GM18526 (cell line): ENCODE data around the gene ZNF524.

Source experiments
- POLR2A ChIP-seq: IDR thresholded peaks from 3 replicates; pipeline ENCODE4 v1.6.1; 2011; ENCODE audit not compliant: insufficient read length; ENCODE audit errors: extremely low read depth

The ZNF524 gene

DNA sequence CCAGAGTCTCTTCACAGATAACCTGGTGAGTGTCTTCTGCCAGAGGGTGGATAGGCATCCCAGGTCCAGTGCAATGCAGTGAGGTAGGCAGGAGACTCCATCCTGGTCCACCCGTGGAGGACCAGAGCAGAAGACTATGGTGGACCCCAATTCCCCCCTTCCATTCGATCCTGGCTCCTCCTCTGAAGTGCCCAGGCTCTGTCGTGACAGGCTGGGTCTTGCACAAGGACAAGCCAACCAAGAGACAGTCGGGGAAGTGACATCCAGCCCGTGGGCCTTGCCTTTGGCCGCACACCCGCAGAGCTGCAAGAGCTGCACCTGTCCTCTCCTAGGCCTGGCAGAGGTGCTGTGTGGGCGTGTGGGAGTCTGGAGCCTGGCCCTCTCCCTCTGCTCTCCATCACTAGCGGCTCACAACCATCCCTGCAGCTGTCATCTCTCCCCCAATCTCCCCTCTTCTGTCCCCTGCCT, 21.2 kb downstream of the ZNF524 start:
- no peak for TF ChIP-seq POLR2A

DNA sequence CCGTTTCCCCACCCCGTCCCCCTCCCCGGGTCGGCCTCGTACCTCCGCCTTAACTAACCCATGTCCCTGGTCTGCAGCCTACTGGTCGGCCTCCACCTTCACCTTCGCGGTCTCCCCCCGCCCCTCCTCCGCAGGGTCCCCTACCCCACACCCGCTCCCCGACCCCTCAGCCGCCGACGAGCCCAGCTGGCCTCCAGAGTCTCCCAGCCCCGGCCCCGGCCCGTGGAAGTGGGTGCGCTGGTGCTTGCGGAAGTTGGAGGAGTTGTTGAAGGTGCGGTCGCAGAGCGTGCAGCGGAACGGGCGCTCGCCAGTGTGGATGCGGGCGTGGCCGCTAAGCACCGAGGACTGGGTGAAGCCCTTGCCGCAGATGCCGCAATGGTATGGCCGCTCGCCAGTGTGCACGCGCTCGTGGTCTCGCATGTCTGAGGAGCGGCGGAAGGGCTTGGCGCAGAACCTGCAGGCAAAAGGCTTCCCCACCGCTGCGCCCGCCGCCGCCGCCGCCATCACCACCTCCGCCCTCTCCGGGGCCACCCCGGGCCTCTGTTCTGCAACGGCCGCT, 21.7 kb downstream of the ZNF524 start:
- no peak for TF ChIP-seq POLR2A

DNA sequence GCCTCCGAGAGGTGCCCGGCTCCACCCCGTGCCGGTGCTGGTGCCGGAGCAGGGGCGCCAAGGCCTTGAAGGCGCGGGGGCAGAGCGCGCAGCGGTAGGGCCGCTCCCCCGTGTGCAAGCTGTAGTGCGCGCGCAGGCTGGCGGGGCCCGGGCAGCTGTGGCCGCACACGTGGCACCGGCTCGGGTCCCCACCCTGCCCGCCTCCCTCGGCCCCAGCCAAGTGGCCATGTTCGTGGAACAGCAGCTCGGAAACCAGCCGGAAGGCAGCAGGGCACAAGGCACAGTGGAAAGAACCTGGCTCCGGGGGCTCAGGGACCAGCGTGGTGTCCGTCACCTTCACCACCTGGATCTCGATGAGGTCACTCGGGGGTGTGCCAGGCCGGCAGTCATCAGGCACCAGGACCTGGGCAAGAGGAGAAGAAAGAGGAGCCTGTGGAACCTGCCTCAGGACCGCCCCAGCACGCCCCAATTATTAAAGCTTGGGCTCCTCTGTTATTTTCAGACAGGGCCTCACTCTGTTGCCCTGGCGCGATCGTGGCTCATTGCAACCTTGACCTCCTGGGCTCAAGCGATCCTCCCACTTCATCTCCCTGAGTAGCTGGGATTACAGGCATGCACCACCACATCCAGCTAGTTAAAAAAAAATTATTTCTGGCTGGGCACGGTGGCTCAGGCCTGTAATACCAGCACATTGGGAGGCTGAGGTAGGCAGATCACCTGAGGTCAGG, 22.3 kb downstream of the ZNF524 start:
- no peak for TF ChIP-seq POLR2A

DNA sequence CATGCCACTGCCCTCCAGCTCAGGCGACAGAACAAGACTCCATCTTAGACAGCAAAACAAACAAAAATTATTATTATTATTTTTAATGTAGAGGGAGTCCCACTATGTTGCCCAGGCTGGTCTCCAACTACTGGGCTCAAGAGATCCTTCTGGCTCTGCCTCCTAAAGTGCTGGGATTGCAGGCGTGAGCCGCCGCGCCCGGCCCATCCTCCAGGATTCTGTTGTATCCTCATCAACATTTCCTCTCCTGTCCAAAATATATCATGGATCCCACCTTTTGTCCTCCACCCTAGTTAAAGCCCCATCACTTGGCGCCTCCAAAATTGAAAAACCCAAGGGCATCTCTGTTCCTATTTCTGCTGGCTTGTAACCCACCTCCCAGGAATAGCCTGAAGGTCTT, 23.0 kb downstream of the ZNF524 start:
- TF ChIP-seq POLR2A: no peak

DNA sequence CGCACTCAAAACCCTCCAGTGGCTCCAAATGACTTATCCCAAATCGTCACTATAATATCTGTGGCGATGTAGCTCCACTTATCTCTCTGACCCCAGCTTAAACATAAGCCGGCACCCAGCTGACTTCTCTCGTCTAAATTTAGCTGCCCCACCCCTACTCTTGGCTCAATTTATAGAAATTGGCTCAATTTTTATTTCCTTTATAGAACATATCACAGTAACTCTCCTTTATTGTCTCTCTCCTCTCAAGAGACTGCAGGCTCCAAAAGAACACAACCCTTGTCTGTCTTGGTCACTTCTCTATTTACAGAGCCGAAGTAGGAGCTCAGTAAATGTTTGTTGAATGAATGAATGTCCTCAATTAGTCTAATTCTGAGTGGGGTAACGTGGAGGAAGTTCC, 23.5 kb downstream of the ZNF524 start:
- TF ChIP-seq POLR2A: no peak

DNA sequence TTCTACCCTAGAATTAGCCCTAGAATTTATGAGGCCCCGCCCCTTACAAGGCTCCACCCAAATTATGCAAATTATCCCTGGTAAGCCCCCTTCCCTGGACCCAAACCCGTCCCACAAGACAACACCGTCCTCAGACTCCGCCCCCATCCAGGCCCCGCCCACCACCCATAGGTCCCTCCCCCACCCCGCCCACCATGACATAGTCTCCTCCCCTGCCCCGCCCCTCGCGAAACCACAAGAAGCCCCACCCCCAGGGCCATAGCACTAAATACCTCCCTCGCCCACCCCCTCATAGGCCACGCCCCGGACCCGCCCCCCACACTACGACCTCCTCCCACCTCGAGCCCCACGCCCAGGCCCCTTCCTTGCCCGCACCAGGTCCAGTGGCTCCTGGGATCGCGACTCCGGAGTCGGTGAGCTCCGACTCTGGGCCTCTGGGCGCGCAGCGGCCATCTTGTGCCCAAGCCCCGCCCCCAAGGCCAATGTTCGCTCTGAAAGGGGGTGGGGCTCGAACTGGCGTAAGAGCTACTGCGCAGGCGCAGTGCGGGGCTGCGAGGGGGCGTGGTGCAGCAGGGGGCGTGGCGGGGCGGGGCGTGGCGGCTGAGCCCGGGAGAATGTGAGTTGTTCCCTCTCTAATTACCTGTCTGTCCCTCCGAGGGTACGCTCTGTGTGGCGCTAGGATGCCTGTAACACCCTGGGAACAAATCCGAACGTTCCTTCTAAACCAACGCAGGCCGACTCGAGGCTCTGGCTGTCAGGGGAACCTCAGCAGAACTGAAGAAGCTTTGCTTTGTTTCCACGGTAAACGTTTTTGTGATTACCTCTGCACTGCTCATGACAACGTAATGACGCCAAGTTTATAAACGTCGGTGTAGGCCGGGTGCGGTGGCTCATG, 24.3 kb downstream of the ZNF524 start, which contains the start of gene ZNF784:
ZNF784 (minus strand) TSS at position 458 of the 895 bp plus-strand sequence; CDS start at position 453, 5 bp downstream.
- TF ChIP-seq POLR2A: peak; percentile 89

DNA sequence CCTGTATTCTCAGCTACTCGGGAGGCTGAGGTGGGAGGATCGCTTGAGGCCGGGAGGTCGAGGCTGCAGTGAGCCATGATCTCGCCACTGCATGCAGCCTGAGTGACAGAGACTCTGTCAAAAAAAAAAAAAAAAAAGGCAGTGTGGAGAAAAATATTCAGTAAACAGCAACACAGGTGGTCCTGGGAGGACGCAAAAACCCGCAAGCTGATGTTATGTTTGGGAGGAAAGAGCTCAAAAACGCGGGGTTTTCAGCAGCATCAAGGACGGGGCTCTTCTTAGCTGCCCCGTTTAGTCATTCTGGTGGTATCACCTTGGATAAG, 24.9 kb downstream of the ZNF524 start:
- TF ChIP-seq POLR2A: no peak

DNA sequence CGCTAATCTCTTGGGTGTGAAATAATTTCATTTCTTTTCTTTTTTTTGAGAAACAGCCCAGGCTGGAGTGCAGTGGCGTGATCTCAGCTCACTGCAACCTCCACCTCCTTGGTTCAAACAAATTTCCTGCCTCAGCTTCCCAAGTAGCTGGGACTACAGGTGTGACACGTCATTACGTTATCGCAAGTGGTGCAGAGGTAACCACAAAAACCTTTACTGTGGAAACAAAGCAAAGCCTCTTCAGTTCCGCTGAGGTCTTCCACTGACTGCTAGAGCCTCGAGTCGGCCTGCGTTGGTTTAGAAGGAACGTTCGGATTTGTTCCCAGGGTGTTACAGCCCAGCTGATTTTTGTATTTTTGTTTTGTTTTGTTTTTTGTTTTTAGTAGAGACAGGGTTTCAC, 26.3 kb downstream of the ZNF524 start:
- no peak for TF ChIP-seq POLR2A

DNA sequence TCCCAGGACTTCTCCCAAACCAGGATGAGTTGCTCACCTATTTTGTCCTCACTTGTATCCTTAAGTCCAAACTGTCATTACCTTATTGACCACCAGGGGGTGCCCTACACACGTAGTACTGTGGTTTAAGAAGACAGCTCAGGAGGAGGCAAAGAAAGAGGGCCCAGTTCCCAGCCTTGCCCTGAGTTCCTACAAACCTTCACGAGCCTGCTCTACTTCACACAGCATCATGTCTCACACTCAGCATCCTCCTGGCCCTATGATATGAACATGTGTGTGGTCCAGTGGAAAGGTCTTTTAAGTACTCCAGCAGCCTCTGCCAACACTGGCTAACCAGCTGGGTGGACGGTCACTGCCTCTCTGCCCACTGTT, 32.4 kb downstream of the ZNF524 start:
- no peak for TF ChIP-seq POLR2A

DNA sequence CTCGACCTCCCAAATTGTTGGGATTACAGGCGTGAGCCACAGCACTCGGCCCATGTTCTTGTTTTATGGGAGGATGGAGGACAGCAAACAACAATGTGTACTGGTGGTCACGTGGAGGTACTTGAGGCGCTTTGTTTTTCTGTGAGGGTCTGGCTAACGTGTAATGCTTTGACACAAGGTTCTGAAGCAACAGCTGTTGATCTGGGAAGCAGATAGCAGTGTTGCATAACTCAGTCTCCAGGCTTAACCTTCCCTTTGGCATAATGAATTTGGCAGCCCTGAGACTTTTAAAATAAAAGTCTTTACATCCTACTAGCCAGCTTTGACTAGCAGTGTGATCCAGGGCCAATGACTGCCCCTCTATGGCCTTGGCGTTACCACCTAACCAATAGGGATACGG, 33.8 kb downstream of the ZNF524 start:
- TF ChIP-seq POLR2A: no peak

DNA sequence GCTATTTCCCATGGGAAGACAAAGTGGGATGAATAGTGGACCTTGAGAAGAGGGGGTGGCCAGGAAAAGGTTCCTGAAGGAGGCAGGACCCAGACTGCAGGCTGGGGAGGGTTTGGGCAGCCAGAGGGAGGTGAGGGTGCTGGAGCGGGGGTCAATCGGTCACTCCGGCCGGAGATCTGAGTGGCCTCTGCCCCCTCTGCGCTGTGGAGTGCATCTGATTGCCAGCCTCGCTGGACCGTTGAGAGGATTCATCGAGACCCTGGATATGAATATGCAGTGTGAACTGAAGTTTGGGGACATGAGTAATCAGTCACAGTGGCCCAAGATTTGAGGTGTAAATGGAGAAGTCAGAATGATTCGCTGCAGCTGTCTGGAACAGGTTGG, 35.2 kb downstream of the ZNF524 start:
- no peak for TF ChIP-seq POLR2A

DNA sequence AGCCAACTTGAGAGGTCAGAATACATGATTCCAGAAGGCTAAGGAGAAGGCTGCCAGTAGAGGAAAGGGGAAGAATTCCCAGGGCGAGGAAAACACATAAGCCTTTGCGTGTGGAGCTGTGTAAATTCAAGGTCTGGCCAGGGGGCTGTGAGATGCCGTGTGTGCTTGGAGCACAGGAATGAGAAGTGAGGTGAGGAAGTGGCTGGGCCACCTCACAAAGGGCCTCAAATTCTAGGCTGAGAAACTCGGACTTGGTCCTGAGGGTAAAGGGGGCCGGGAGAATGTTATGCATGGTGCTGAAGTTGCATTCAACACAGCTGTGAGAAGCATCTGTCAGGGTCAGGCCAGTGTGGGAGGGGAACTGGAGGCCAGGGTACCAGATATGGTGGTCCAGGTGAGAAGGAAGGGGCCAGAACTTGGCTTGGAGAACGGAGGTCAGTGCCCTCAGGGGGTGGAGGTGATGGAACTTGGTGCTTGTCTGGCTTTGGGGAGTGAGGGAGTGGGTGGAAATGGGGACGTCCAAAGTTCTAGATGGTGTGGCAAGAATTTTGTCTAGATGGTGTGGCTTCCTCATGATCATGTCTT, 35.9 kb downstream of the ZNF524 start:
- no peak for TF ChIP-seq POLR2A

DNA sequence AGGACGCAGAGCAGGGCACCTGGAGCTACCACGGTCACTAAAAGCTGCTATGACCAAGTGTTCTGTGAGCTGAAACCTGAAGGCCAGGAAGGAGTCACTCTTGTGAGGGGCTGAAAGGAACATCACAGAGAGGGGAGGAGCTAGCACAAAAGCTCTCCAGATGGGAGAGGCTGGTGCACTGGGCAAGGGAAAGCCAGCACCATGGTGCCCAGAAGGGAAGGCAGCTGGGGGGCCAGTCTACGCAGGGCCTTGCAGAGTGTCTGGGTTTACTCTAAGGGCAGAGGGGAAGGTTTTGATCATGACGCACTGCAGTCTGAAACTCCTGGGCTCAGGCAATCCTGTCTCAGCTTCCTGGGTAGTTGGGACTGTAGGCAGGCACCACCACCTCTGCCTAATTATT, 36.6 kb downstream of the ZNF524 start:
- no peak for TF ChIP-seq POLR2A

DNA sequence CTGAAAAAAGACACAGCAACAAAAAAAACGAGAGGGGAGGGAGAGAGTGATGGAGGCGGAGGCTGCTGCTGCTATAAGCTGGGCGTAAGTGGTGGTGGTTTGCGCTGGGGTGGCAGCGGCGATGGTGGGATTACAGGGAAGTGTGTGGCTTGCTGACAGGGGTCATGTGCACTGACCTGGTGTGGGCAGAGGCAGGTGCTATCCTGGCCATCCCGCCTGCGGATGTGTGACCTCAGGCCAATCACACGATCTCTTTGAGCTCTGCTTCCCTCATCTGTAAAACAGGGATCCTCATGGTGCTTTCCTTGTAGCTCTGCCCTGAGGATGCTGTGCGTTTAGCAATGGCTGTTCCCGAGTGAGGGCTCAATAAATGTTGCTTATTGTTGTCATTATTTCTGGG, 37.4 kb downstream of the ZNF524 start:
- TF ChIP-seq POLR2A: no peak

DNA sequence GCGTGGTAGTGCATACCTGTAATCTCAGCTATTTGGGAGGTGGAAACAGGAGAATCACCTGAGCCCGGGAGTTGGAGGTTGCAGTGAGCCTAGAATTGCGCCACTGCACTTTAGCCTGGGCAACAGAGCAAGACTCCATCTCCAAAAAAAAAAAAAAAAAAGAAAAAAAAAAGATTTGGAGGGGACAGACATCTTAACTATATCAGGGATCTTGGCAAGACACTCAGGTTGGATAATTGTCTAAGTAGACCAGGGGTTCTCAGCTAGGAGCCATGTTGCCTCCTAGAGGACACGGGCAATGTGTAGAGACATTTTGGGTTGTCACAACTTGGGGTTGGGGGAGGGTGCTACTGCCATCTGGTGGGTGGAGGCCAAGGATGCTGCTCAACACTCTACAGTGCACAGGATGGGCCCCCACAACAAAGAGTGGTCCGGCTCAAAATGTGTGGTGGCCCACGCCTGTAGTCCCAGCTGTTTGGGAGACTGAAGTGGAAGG, 38.8 kb downstream of the ZNF524 start:
- TF ChIP-seq POLR2A: no peak
